HepG2 (cell line): ENCODE results near the gene PODN. TPM values are rescaled to one million over a fixed set of nuclear protein-coding genes. Genes with fewer than 3 reads are reported as not detected.

Source experiments
- DR1 ChIP-seq: sonication (generic); formaldehyde crosslinking; IDR thresholded peaks from 2 replicates; pipeline ENCODE4 v1.8.0; 2021; ENCODE audit warnings: mild to moderate bottlenecking, missing genetic modification reagents, inconsistent platforms
- EEA1 ChIP-seq: sonication (generic); formaldehyde crosslinking; IDR thresholded peaks from 2 replicates; pipeline ENCODE4 v1.5.1; 2020; ENCODE audit warnings: mild to moderate bottlenecking, missing genetic modification reagents, borderline replicate concordance
- FOXP1 ChIP-seq, 2 experiments: fragments of 450-650 bp in 1 of 2; IDR thresholded peaks; 2 replicates each; pipeline ENCODE4 v1.6.1; 2017 to 2018; ENCODE audit warnings: antibody characterized with exemption in 1 of 2
- FOXP4 ChIP-seq: sonication (generic); formaldehyde crosslinking; IDR thresholded peaks from 2 replicates; pipeline ENCODE4 v1.4.0; 2020; ENCODE audit warnings: missing genetic modification reagents
- MLX ChIP-seq: IDR thresholded peaks from 2 replicates; pipeline ENCODE4 v1.6.1; 2016
- NFKB2 ChIP-seq: sonication (generic); formaldehyde crosslinking; IDR thresholded peaks from 2 replicates; pipeline ENCODE4 v1.4.0; 2020; ENCODE audit warnings: missing genetic modification reagents, borderline replicate concordance
- NRL ChIP-seq: sonication (generic); formaldehyde crosslinking; IDR thresholded peaks from 2 replicates; pipeline ENCODE4 v1.5.0; 2020; ENCODE audit warnings: missing genetic modification reagents, mild to moderate bottlenecking, moderate library complexity, borderline replicate concordance
- PHF20 ChIP-seq: sonication (generic); formaldehyde crosslinking; IDR thresholded peaks from 2 replicates; pipeline ENCODE4 v1.5.0; 2020; ENCODE audit warnings: mild to moderate bottlenecking, missing genetic modification reagents
- REPIN1 ChIP-seq: sonication (generic); formaldehyde crosslinking; IDR thresholded peaks from 2 replicates; pipeline ENCODE4 v1.8.0; 2022; ENCODE audit warnings: missing genetic modification reagents, low read depth, mild to moderate bottlenecking, borderline replicate concordance
- STAT5B ChIP-seq: sonication (generic); formaldehyde crosslinking; IDR thresholded peaks from 2 replicates; pipeline ENCODE4 v1.4.0; 2020; ENCODE audit warnings: missing genetic modification reagents
- TRIM24 ChIP-seq: sonication (generic); formaldehyde crosslinking; IDR thresholded peaks from 2 replicates; pipeline ENCODE4 v1.8.0; 2022; ENCODE audit warnings: mild to moderate bottlenecking, missing genetic modification reagents
- ZNF256 ChIP-seq: sonication (generic); formaldehyde crosslinking; conservative IDR thresholded peaks from 2 replicates; pipeline ENCODE4 v1.4.0; 2020; ENCODE audit warnings: missing genetic modification reagents
- ZNF3 ChIP-seq: IDR thresholded peaks from 2 replicates; pipeline ENCODE4 v1.7.0; 2017; ENCODE audit warnings: inconsistent platforms
- ZNF34 ChIP-seq: sonication (generic); formaldehyde crosslinking; IDR thresholded peaks from 2 replicates; pipeline ENCODE4 v1.4.0; 2020; ENCODE audit warnings: mild to moderate bottlenecking, missing genetic modification reagents, borderline replicate concordance
- ZNF550 ChIP-seq: sonication (generic); formaldehyde crosslinking; IDR thresholded peaks from 2 replicates; pipeline ENCODE4 v1.4.0; 2020; ENCODE audit warnings: mild to moderate bottlenecking, missing genetic modification reagents, borderline replicate concordance
- ZNF572 ChIP-seq: sonication (generic); formaldehyde crosslinking; IDR thresholded peaks from 2 replicates; pipeline ENCODE4 v1.5.1; 2020; ENCODE audit warnings: mild to moderate bottlenecking, missing genetic modification reagents
- ZNF709 ChIP-seq: sonication (generic); formaldehyde crosslinking; IDR thresholded peaks from 2 replicates; pipeline ENCODE4 v1.5.0; 2020; ENCODE audit warnings: mild to moderate bottlenecking, missing genetic modification reagents
- ZXDC ChIP-seq: sonication (generic); formaldehyde crosslinking; IDR thresholded peaks from 2 replicates; pipeline ENCODE4 v1.5.0; 2020; ENCODE audit warnings: mild to moderate bottlenecking, missing genetic modification reagents
- polyA plus RNA-seq, 8 experiments: library from polyadenylated mRNA; depleted of rRNA in 3 of 8; stranded (reverse) in 7 of 8; unstranded in 1 of 8; fragments of >200 nt; fragmentation: Illumina TruSeq in 4 of 8; extraction: Trizol in 4 of 8; gene quantifications; 2 replicates each; pipeline versions ENCODE4 v1.2.1 to v1.2.3, GENCODE V29; 2011 to 2016; ENCODE audit warnings: low read depth in 4 of 8, missing spikeins in 1 of 8, mixed read lengths in 1 of 8; ENCODE audit not compliant: insufficient read depth in 1 of 8
- total RNA-seq, 5 experiments: library from RNA; depleted of rRNA; stranded (reverse); fragments of >200 nt; fragmentation: Illumina TruSeq; extraction: Trizol; gene quantifications; 2 replicates each; pipeline ENCODE4 v1.2.3, GENCODE V29; 2016; ENCODE audit warnings: low read depth in 1 of 5
- TF ChIP-seq, protein P1 (sequence below): sonication (generic); formaldehyde crosslinking; IDR thresholded peaks from 2 replicates; pipeline ENCODE4 v1.5.0; 2020; ENCODE audit warnings: missing genetic modification reagents, mild to moderate bottlenecking, borderline replicate concordance

PODN gene
- total and polyA plus RNA-seq, 2 of the 13 experiments (the other 11 are each of a cell fraction or from before 2014, with no cell fraction given): 0.13 TPM; not detected in 1

- no peak for TF ChIP-seq EEA1 (CRISPR knock-in tag)
- TF ChIP-seq MLX (CRISPR knock-in tag): peak; percentile 97
- TF ChIP-seq FOXP1 (IDR thresholded peaks at IDR 0.05): no peak
- peak; percentile 83 for TF ChIP-seq FOXP1 (CRISPR knock-in tag; IDR thresholded peaks at IDR 0.05)
- TF ChIP-seq, protein P1, sequence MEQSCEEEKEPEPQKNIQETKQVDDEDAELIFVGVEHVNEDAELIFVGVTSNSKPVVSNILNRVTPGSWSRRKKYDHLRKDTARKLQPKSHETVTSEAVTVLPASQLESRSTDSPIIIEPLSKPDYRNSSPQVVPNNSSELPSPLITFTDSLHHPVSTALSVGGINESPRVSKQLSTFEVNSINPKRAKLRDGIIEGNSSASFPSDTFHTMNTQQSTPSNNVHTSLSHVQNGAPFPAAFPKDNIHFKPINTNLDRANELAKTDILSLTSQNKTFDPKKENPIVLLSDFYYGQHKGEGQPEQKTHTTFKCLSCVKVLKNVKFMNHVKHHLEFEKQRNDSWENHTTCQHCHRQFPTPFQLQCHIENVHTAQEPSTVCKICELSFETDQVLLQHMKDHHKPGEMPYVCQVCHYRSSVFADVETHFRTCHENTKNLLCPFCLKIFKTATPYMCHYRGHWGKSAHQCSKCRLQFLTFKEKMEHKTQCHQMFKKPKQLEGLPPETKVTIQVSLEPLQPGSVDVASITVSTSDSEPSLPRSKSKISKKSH: no peak
- no peak for TF ChIP-seq ZNF550
- no peak for TF ChIP-seq DR1
- TF ChIP-seq NFKB2 (CRISPR knock-in tag): no peak; the same call in 1 of the 2 replicates
- no peak for TF ChIP-seq NRL (CRISPR knock-in tag)
- TF ChIP-seq ZNF709: peak; percentile 42; the same call in 1 of the 2 replicates
- TF ChIP-seq STAT5B (CRISPR knock-in tag): no peak
- no peak for TF ChIP-seq TRIM24
- no peak for TF ChIP-seq ZNF34
- peak; percentile 65; the same call in 1 of the 2 replicates for TF ChIP-seq REPIN1 (CRISPR knock-in tag)
- TF ChIP-seq ZNF256: no peak
- TF ChIP-seq ZNF3: no peak
- no peak for TF ChIP-seq PHF20
- no peak for TF ChIP-seq ZXDC
- TF ChIP-seq FOXP4 (CRISPR knock-in tag): peak; percentile 85
- no peak for TF ChIP-seq ZNF572 (CRISPR knock-in tag)
These were observed 59.5 kb downstream of the PODN start (continued) for GRCh38 chr1:53121319-53122172.
